ENCODE measurements around the gene HIPK2.

The HIPK2 gene

GRCh38 chr7:139799586-139799985 is 21.8 kb upstream of the HIPK2 start:
- Histone ChIP-seq H3K27ac (ENCODE audit: low read depth, low read length, poor library complexity, severe bottlenecking) (no peak overlapping the region), H4K20me1 (ENCODE audit: insufficient read depth, low read length) (no peaks in the 10 kb centered on the region), H3K4me3 (ENCODE audit: low read depth, low read length, poor library complexity, severe bottlenecking) (no peak overlapping the region), H3K9me2 (ENCODE audit: low read depth, low read length) (no peaks in the 10 kb centered on the region), H3K9me3 (ENCODE audit: low read length) (peaks cover 2% of the 10 kb centered on the region; the same call in 1 of the 2 replicates), H3K27me3 (ENCODE audit: insufficient read depth, low read length) (no peaks in the 10 kb centered on the region; the same call in 1 of the 2 replicates), H2AFZ (ENCODE audit: low read length) (no peak overlapping the region), H3K9ac (ENCODE audit: low read length) (no peak overlapping the region), H3K36me3 (ENCODE audit: insufficient read depth, low read length) (no peaks in the 10 kb centered on the region), H3F3A (ENCODE audit: insufficient read depth, low read length) (no peaks in the 10 kb centered on the region), H3K4me1 (ENCODE audit: insufficient read depth, low read length, severe bottlenecking) (no peaks in the 10 kb centered on the region), H3K4me2 (ENCODE audit: low read length) (no peak overlapping the region), H3K79me2 (ENCODE audit: insufficient read depth, low read length) (no peaks in the 10 kb centered on the region)
- no peak for TF ChIP-seq CTCF (IDR thresholded peaks at IDR 0.05; ENCODE audit: low read length)
- no peak for TF ChIP-seq EZH2 (IDR thresholded peaks at IDR 0.05; ENCODE audit: borderline replicate concordance, low read length)

- Histone ChIP-seq H3K4me1 (ENCODE audit: insufficient read depth, low read length, severe bottlenecking) (no peaks in the 10 kb centered on the region), H3K27me3 (ENCODE audit: insufficient read depth, low read length) (no peaks in the 10 kb centered on the region; the same call in 1 of the 2 replicates), H2AFZ (ENCODE audit: low read length) (no peak overlapping the region), H3K27ac (ENCODE audit: low read depth, low read length, poor library complexity, severe bottlenecking) (no peak overlapping the region), H3K4me3 (ENCODE audit: low read depth, low read length, poor library complexity, severe bottlenecking) (no peak overlapping the region), H3K9me3 (ENCODE audit: low read length) (peaks cover 2% of the 10 kb centered on the region; the same call in 1 of the 2 replicates), H3K4me2 (ENCODE audit: low read length) (no peak overlapping the region), H3K79me2 (ENCODE audit: insufficient read depth, low read length) (no peaks in the 10 kb centered on the region), H4K20me1 (ENCODE audit: insufficient read depth, low read length) (no peaks in the 10 kb centered on the region), H3K9ac (ENCODE audit: low read length) (no peak overlapping the region), H3F3A (ENCODE audit: insufficient read depth, low read length) (no peaks in the 10 kb centered on the region), H3K36me3 (ENCODE audit: insufficient read depth, low read length) (no peaks in the 10 kb centered on the region), H3K9me2 (ENCODE audit: low read depth, low read length) (no peaks in the 10 kb centered on the region)
- TF ChIP-seq CTCF (IDR thresholded peaks at IDR 0.05; ENCODE audit: low read length): no peak
- TF ChIP-seq EZH2 (IDR thresholded peaks at IDR 0.05; ENCODE audit: borderline replicate concordance, low read length): no peak
Measured at GRCh38 chr7:139798892-139799291, 21.1 kb upstream of the HIPK2 start.

- Histone ChIP-seq H3K4me2 (ENCODE audit: low read length) (no peak overlapping the region), H3F3A (ENCODE audit: insufficient read depth, low read length) (no peaks in the 10 kb centered on the region), H3K27ac (ENCODE audit: low read depth, low read length, poor library complexity, severe bottlenecking) (no peak overlapping the region), H3K79me2 (ENCODE audit: insufficient read depth, low read length) (no peaks in the 10 kb centered on the region), H3K9me2 (ENCODE audit: low read depth, low read length) (no peaks in the 10 kb centered on the region), H4K20me1 (ENCODE audit: insufficient read depth, low read length) (no peaks in the 10 kb centered on the region), H3K9me3 (ENCODE audit: low read length) (no peaks in the 10 kb centered on the region), H3K4me1 (ENCODE audit: insufficient read depth, low read length, severe bottlenecking) (no peaks in the 10 kb centered on the region), H3K36me3 (ENCODE audit: insufficient read depth, low read length) (no peaks in the 10 kb centered on the region), H3K9ac (ENCODE audit: low read length) (no peak overlapping the region), H3K27me3 (ENCODE audit: insufficient read depth, low read length) (no peaks in the 10 kb centered on the region; the same call in 1 of the 2 replicates), H3K4me3 (ENCODE audit: low read depth, low read length, poor library complexity, severe bottlenecking) (no peak overlapping the region), H2AFZ (ENCODE audit: low read length) (no peak overlapping the region)
- TF ChIP-seq EZH2 (IDR thresholded peaks at IDR 0.05; ENCODE audit: borderline replicate concordance, low read length): no peak
- TF ChIP-seq CTCF (IDR thresholded peaks at IDR 0.05; ENCODE audit: low read length): no peak
Measured at GRCh38 chr7:139798221-139798620, 20.4 kb upstream of the HIPK2 start.

Data from OCI-LY1 (cell line).